MCF 10A (cell line): ENCODE data around the gene RSRC2. TPM values are rescaled to one million over a fixed set of nuclear protein-coding genes. Genes with fewer than 3 reads are reported as not detected.

Experiments used
- BruUV-seq: library from RNA; stranded (reverse); fragments of 400-500 nt; replicated peaks from 2 replicates; lab custom pipeline; 2021; lab: Mats Ljungman, UMichigan
- CTCF ChIA-PET: fragments of 300-600 bp; sonication (Branson Sonifier 250); formaldehyde crosslinking; extraction: SDS; loops from one replicate; lab custom pipeline; 2021; ENCODE audit warnings: antibody characterized with exemption, inconsistent platforms; lab: Yijun Ruan, JAX
- POLR2A ChIA-PET: fragments of 300-600, 350-650 bp; sonication (Branson Sonifier 250); formaldehyde crosslinking; extraction: SDS; loops from one replicate; lab custom pipeline; 2020; ENCODE audit warnings: antibody characterized with exemption, inconsistent platforms; lab: Yijun Ruan, JAX
- DNase-seq: peaks from one replicate; pipeline ENCODE4 v3.0.0-alpha.2; 2018; ENCODE audit not compliant: unreplicated experiment
- H3K27ac Mint-ChIP-seq: one replicate; pipeline ENCODE4 v1.8.0; 2022; ENCODE audit warnings: mild to moderate bottlenecking, low read depth, mixed read lengths; ENCODE audit not compliant: unreplicated experiment
- H3K27me3 Mint-ChIP-seq: one replicate; pipeline ENCODE4 v1.8.0; 2022; ENCODE audit warnings: mixed read lengths; ENCODE audit not compliant: insufficient read depth, unreplicated experiment
- H3K36me3 Mint-ChIP-seq: one replicate; pipeline ENCODE4 v1.8.0; 2022; ENCODE audit warnings: mild to moderate bottlenecking, moderate library complexity, mixed read lengths; ENCODE audit not compliant: insufficient read depth, unreplicated experiment
- H3K4me1 Mint-ChIP-seq: one replicate; pipeline ENCODE4 v1.8.0; 2022; ENCODE audit warnings: mixed read lengths; ENCODE audit not compliant: insufficient read depth, unreplicated experiment
- H3K4me3 Mint-ChIP-seq: one replicate; pipeline ENCODE4 v1.8.0; 2022; ENCODE audit warnings: mild to moderate bottlenecking, moderate library complexity, mixed read lengths; ENCODE audit not compliant: unreplicated experiment
- H3K9me3 Mint-ChIP-seq: one replicate; pipeline ENCODE4 v1.8.0; 2022; ENCODE audit warnings: mixed read lengths; ENCODE audit not compliant: unreplicated experiment
- CTCF ChIP-seq: fragments of 200-600 bp; IDR thresholded peaks from one replicate; pipeline ENCODE4 v1.8.0; 2022; ENCODE audit warnings: antibody characterized with exemption, mild to moderate bottlenecking; ENCODE audit not compliant: unreplicated experiment
- intact Hi-C: fragments of 100-400 bp; cut with micrococcal nuclease; formaldehyde crosslinking; loops from 2 replicates; pipeline ENCODE4 v1.14.1; 2022
- total RNA-seq: library from RNA; stranded (reverse); gene quantifications from 2 replicates; pipeline ENCODE4 v1.2.3, GENCODE V29; 2022

Gene RSRC2
- total RNA-seq, 1 experiment from 2014 or later, result 93.4 TPM

GRCh38 chr12:122518908-122519307 lies 7.8 kb downstream of the RSRC2 start:
- Mint-ChIP-seq H3K9me3 (no peaks in the 10 kb centered on the region), H3K4me1 (peaks cover 31% of the 10 kb centered on the region), H3K27me3 (no peaks in the 10 kb centered on the region), H3K27ac (peak overlapping the region; percentile 43), H3K4me3 (no peak overlapping the region), H3K36me3 (peaks cover 97% of the 10 kb centered on the region)
- TF ChIP-seq CTCF, result no peak
- ChIA-PET CTCF (no interaction called here), POLR2A (interaction anchor here (0.9 to 13.1 kb wide), 4 partner anchors 8 to 47 kb away, joined by 3 to 271 read pairs (median 8); partner anchors contain the start of gene ZCCHC8)
- intact Hi-C loops, result loop anchor here (2.0 kb wide), 1 partner anchor 18 kb away; the partner anchor contains the start of gene ZCCHC8
- BruUV-seq, result no TSS peak
- DNase-seq, result no peak

GRCh38 chr12:122517877-122518276 lies 8.9 kb downstream of the RSRC2 start:
- Mint-ChIP-seq H3K27ac (no peak overlapping the region), H3K4me3 (no peak overlapping the region), H3K4me1 (peaks cover 24% of the 10 kb centered on the region), H3K36me3 (peaks cover 99% of the 10 kb centered on the region), H3K9me3 (no peaks in the 10 kb centered on the region), H3K27me3 (no peaks in the 10 kb centered on the region)
- TF ChIP-seq CTCF, result no peak
- ChIA-PET POLR2A (interaction anchor here (0.8 to 13.1 kb wide), 4 partner anchors 8 to 302 kb away, joined by 3 to 271 read pairs (median 11); partner anchors contain the start of genes KNTC1, RSRC2 and ZCCHC8), CTCF (no interaction called here)
- intact Hi-C loops, result loop anchor here (2.0 kb wide), 1 partner anchor 17 kb away; the partner anchor contains the start of gene ZCCHC8
- no TSS peak for BruUV-seq
- peak; percentile 73 for DNase-seq

- Mint-ChIP-seq H3K27ac (no peak overlapping the region), H3K4me3 (no peak overlapping the region), H3K27me3 (no peaks in the 10 kb centered on the region), H3K9me3 (no peaks in the 10 kb centered on the region), H3K4me1 (peaks cover 24% of the 10 kb centered on the region), H3K36me3 (peaks cover 100% of the 10 kb centered on the region)
- DNase-seq, result no peak
- ChIA-PET POLR2A (interaction anchor here (1.6 to 13.1 kb wide), 3 partner anchors 9 to 16 kb away, joined by 8 to 271 read pairs (median 19); partner anchors contain the start of genes KNTC1, RSRC2 and ZCCHC8), CTCF (no interaction called here)
- no TSS peak for BruUV-seq
- TF ChIP-seq CTCF, result no peak
- intact Hi-C loops, result no loop called here
Measured at GRCh38 chr12:122516544-122517361, 10.0 kb downstream of the RSRC2 start.

- CTCF ChIA-PET, result no interaction called here
- Mint-ChIP-seq H3K4me3 (no peak overlapping the region), H3K9me3 (no peaks in the 10 kb centered on the region), H3K4me1 (peaks cover 15% of the 10 kb centered on the region), H3K27me3 (no peaks in the 10 kb centered on the region), H3K36me3 (peaks cover 100% of the 10 kb centered on the region), H3K27ac (no peak overlapping the region)
- no TSS peak for BruUV-seq
- POLR2A ChIA-PET, result interaction anchor here (0.9 to 5.2 kb wide), 3 partner anchors 9 to 11 kb away, joined by 3 to 33 read pairs (median 8); partner anchors contain the start of genes KNTC1 and RSRC2
- DNase-seq, result no peak
- TF ChIP-seq CTCF, result no peak
- intact Hi-C loops, result no loop called here
Measured at GRCh38 chr12:122515275-122515674, 11.5 kb downstream of the RSRC2 start.
